AG20443 (cell line): ENCODE data around the gene UBE2N.
"Not testable (repeated sequence)": the region's sequence is repeated elsewhere in the genome, so short reads cannot be mapped to it uniquely, and the experiment has no call there.

Experiments used
- DNase-seq: peaks from one replicate; pipeline ENCODE4 v3.0.0; 2012; ENCODE audit warnings: low spot score, mixed read lengths

The UBE2N gene

GRCh38 chr12:93443576-93443975, 1.8 kb upstream of the UBE2N start:
- DNase-seq: no peak

GRCh38 chr12:93442411-93443340, 929 bp upstream of the UBE2N start:
- DNase-seq: no peak

GRCh38 chr12:93441081-93441616, 598 bp downstream of the UBE2N start:
- peak; percentile 70 for DNase-seq

GRCh38 chr12:93440043-93440835, 1.5 kb downstream of the UBE2N start:
- no peak for DNase-seq

GRCh38 chr12:93438266-93439050, 3.3 kb downstream of the UBE2N start:
- DNase-seq: no peak

GRCh38 chr12:93434256-93434865, 7.4 kb downstream of the UBE2N start:
- DNase-seq: no peak

- not testable (repeated sequence) for DNase-seq
Measured at GRCh38 chr12:93432031-93432430, 9.7 kb downstream of the UBE2N start.

- DNase-seq: no peak
Measured at GRCh38 chr12:93430280-93430679, 11.5 kb downstream of the UBE2N start.

- no peak for DNase-seq
Measured at GRCh38 chr12:93429852-93430251, 11.9 kb downstream of the UBE2N start.

GRCh38 chr12:93429448-93429847, 12.3 kb downstream of the UBE2N start:
- no peak for DNase-seq

GRCh38 chr12:93427779-93428564, 13.8 kb downstream of the UBE2N start:
- DNase-seq: peak; percentile 42

GRCh38 chr12:93426412-93426805, 15.3 kb downstream of the UBE2N start:
- no peak for DNase-seq

GRCh38 chr12:93425736-93426411, 15.9 kb downstream of the UBE2N start:
- DNase-seq: no peak

GRCh38 chr12:93422050-93422449, 19.7 kb downstream of the UBE2N start:
- no peak for DNase-seq

GRCh38 chr12:93419388-93420034, 22.2 kb downstream of the UBE2N start:
- peak; percentile 44 for DNase-seq

- DNase-seq: no peak
Measured at GRCh38 chr12:93417967-93418480, 23.7 kb downstream of the UBE2N start.

GRCh38 chr12:93415723-93416464, 25.9 kb downstream of the UBE2N start:
- DNase-seq: peak; percentile 50

GRCh38 chr12:93413064-93413463, 28.7 kb downstream of the UBE2N start:
- DNase-seq: no peak

- DNase-seq: not testable (repeated sequence)
Measured at GRCh38 chr12:93412396-93412795, 29.4 kb downstream of the UBE2N start.
